ENCODE data around the gene MUSTN1.

DNA sequence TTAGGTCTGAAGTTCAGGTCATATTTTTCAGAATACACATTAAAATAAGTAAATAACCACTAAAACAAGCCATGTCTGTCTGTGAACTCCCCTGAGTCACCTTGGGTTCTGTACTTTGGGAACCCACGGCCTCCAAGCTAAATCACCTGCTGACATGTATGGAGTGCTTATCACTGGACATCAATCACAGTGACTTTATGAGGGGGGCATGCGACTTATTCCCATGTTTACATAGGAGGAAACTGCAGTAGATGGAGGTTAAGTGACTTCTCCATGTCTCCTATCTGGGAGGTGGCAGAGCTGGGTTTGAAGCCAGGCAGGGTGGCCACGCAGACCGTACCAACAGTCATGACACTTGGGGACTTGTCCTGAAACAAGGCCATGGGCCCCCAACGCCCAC lies 12.5 kb downstream of the MUSTN1 start:
- no peak for TF ChIP-seq POLR2A (IDR thresholded peaks at IDR 0.05; ENCODE audit: low read length)
- no peak for TF ChIP-seq GATA1 (IDR thresholded peaks at IDR 0.05; ENCODE audit: low read depth, low read length)

Measured in erythroblast (primary cell).